ENCODE measurements around the gene TBXA2R. TPM values are rescaled to one million over a fixed set of nuclear protein-coding genes. Genes with fewer than 3 reads are reported as not detected.

TBXA2R gene
- polyA plus RNA-seq, 1 donor (not counting 4 experiments of a cell fraction or from before 2014, with no cell fraction given) = not detected

- H3K9me1 ChIP-seq (ENCODE audit: control insufficient read depth, extremely low read depth, insufficient read depth, low read length) = no peaks in the 10 kb centered on the region
- TF ChIP-seq CTCF (optimal IDR thresholded peaks at IDR 0.05 in 1 of 3, IDR thresholded peaks at IDR 0.05 in 1 of 3, conservative IDR thresholded peaks at IDR 0.05 in 1 of 3; ENCODE audit: extremely low read depth in 1 of 3, insufficient read depth in 2 of 3, low read length in 3 of 3) = no peak
- H3K4me1 ChIP-seq (ENCODE audit: control insufficient read depth, extremely low read depth, insufficient read depth, low read length) = no peaks in the 10 kb centered on the region
- H2AFZ ChIP-seq (ENCODE audit: control insufficient read depth, low read length) = no peak overlapping the region
- H3K4me3 ChIP-seq (ENCODE audit: control insufficient read depth in 2 of 3, extremely low read depth in 1 of 3, insufficient read depth in 2 of 3, low read depth in 1 of 3, low read length in 3 of 3) = no peak overlapping the region
- FAIRE-seq (no peak), DNase-seq (ENCODE audit: low read depth, low spot score) (no peak)
- no peaks in the 10 kb centered on the region for H3K79me2 ChIP-seq (ENCODE audit: control insufficient read depth, insufficient read depth, low read length)
- no peaks in the 10 kb centered on the region for H4K20me1 ChIP-seq (ENCODE audit: control insufficient read depth, extremely low read depth, insufficient read depth, low read length)
- H3K27me3 ChIP-seq (ENCODE audit: control insufficient read depth, extremely low read depth, insufficient read depth, low read length) = peaks cover 16% of the 10 kb centered on the region
- no peak overlapping the region for H3K9ac ChIP-seq (ENCODE audit: control insufficient read depth, extremely low read depth, insufficient read depth, low read length)
- H3K36me3 ChIP-seq (ENCODE audit: control insufficient read depth in 2 of 2, extremely low read depth in 1 of 2, insufficient read depth in 2 of 2, low read length in 2 of 2) = no peaks in the 10 kb centered on the region
- dilution Hi-C loops (cut with MboI; ENCODE audit: extremely low pct_ligation_motif_present, low sequenced_read_pairs) = no loop called here
- H3K9me3 ChIP-seq (ENCODE audit: control insufficient read depth, low read depth, low read length) = no peaks in the 10 kb centered on the region
- no peak overlapping the region for H3K4me2 ChIP-seq (ENCODE audit: control insufficient read depth, extremely low read depth, insufficient read depth, low read depth, low read length)
- no peak overlapping the region for H3K27ac ChIP-seq (ENCODE audit: control insufficient read depth, insufficient read depth, low read length)
These were observed 1.7 kb downstream of the TBXA2R start for GRCh38 chr19:3604987-3605343.

- H3K79me2 ChIP-seq (ENCODE audit: control insufficient read depth, insufficient read depth, low read length) = no peaks in the 10 kb centered on the region
- no peak overlapping the region for H3K4me2 ChIP-seq (ENCODE audit: control insufficient read depth, extremely low read depth, insufficient read depth, low read depth, low read length)
- dilution Hi-C loops (cut with MboI; ENCODE audit: extremely low pct_ligation_motif_present, low sequenced_read_pairs) = no loop called here
- no peaks in the 10 kb centered on the region for H3K9me3 ChIP-seq (ENCODE audit: control insufficient read depth, low read depth, low read length)
- no peaks in the 10 kb centered on the region for H4K20me1 ChIP-seq (ENCODE audit: control insufficient read depth, extremely low read depth, insufficient read depth, low read length)
- no peak overlapping the region for H2AFZ ChIP-seq (ENCODE audit: control insufficient read depth, low read length)
- DNase-seq (ENCODE audit: low read depth, low spot score) (no peak), FAIRE-seq (no peak)
- H3K36me3 ChIP-seq (ENCODE audit: control insufficient read depth in 2 of 2, extremely low read depth in 1 of 2, insufficient read depth in 2 of 2, low read length in 2 of 2) = no peaks in the 10 kb centered on the region
- H3K4me3 ChIP-seq (ENCODE audit: control insufficient read depth in 2 of 3, extremely low read depth in 1 of 3, insufficient read depth in 2 of 3, low read depth in 1 of 3, low read length in 3 of 3) = no peak overlapping the region
- no peak overlapping the region for H3K27ac ChIP-seq (ENCODE audit: control insufficient read depth, insufficient read depth, low read length)
- H3K4me1 ChIP-seq (ENCODE audit: control insufficient read depth, extremely low read depth, insufficient read depth, low read length) = no peaks in the 10 kb centered on the region
- no peaks in the 10 kb centered on the region for H3K9me1 ChIP-seq (ENCODE audit: control insufficient read depth, extremely low read depth, insufficient read depth, low read length)
- H3K9ac ChIP-seq (ENCODE audit: control insufficient read depth, extremely low read depth, insufficient read depth, low read length) = no peak overlapping the region
- H3K27me3 ChIP-seq (ENCODE audit: control insufficient read depth, extremely low read depth, insufficient read depth, low read length) = peaks cover 16% of the 10 kb centered on the region
- TF ChIP-seq CTCF (optimal IDR thresholded peaks at IDR 0.05 in 1 of 3, IDR thresholded peaks at IDR 0.05 in 1 of 3, conservative IDR thresholded peaks at IDR 0.05 in 1 of 3; ENCODE audit: extremely low read depth in 1 of 3, insufficient read depth in 2 of 3, low read length in 3 of 3) = no peak
- TF ChIP-seq EZH2 (IDR thresholded peaks at IDR 0.05; ENCODE audit: low read length) = no peak
These were observed 2.3 kb downstream of the TBXA2R start for GRCh38 chr19:3604227-3604986.

All from keratinocyte (primary cell).